ENCODE measurements around the gene MAX. TPM values are rescaled to one million over a fixed set of nuclear protein-coding genes. Genes with fewer than 3 reads are reported as not detected.

The MAX gene
- total RNA-seq, 1 donor from 2014 or later, result 30.8 TPM

DNA sequence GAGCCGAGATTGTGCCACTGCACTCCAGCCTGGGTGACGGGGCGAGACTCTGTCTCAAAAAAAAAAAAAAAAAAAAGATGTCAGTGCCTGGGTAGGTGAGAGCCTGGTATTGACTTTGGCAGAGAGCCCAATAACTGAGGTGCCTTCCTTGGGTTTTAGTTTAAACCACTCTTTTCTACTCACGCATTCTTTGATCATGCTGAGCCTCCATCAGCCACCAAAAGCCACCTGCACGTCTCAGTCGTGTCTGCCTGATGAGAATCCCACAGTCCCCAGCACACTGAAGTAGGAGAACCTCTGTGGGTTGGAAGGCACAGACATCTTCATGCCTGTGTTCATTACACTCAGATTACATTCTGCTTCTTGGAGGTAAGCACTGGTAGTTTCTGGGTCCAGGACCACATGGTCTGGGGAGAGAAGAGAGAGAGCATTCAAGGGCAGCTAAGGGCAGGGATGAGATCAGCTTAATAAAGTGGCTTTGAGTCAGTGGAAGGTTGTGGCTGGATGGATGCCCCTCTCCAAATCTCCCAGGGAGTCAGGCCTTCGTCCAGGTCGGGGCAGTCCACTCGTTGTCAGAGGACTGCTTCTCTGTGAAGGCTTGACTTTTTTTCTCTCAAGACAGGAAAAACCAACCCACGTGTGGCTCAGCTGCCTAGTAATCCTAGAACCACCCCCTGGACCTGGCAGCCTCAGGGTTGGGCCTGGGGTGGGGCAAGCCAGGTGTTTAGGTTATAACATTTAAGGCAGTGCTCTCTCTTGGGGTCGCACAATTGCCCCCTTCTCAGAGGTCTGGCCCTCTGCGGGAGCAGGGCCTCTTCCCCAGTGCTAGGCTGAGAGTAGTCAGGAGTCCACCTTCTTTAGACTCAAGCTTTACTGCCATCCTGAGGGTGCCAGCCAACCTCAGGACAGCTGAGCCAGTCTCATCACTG lies 32.6 kb upstream of the MAX start:
- no peak overlapping the region for H3K27ac ChIP-seq (ENCODE audit: low read depth, low read length)
- no peaks in the 10 kb centered on the region for H3K27me3 ChIP-seq (ENCODE audit: control insufficient read depth in 3 of 3, insufficient read depth in 3 of 3, low read length in 3 of 3)
- no peaks in the 10 kb centered on the region for H3K36me3 ChIP-seq (ENCODE audit: control insufficient read depth in 3 of 3, insufficient read depth in 3 of 3, low read length in 3 of 3)
- H3K9ac ChIP-seq (ENCODE audit: low read depth in 1 of 3, low read length in 3 of 3), result no peak overlapping the region
- H3K4me3 ChIP-seq (ENCODE audit: low read length in 3 of 3), result no peak overlapping the region
- H3K4me1 ChIP-seq (ENCODE audit: control insufficient read depth in 3 of 3, insufficient read depth in 3 of 3, low read length in 3 of 3), result peaks cover 0 to 5% (median 0%) of the 10 kb centered on the region in 3 donors
- no peaks in the 10 kb centered on the region for H3K9me3 ChIP-seq (ENCODE audit: control insufficient read depth in 3 of 3, low read length in 3 of 3)

GRCh38 chr14:65132855-65133254 lies 30.5 kb upstream of the MAX start:
- H3K9ac ChIP-seq (ENCODE audit: low read depth in 1 of 3, low read length in 3 of 3), result no peak overlapping the region
- H3K9me3 ChIP-seq (ENCODE audit: control insufficient read depth in 3 of 3, low read length in 3 of 3), result no peaks in the 10 kb centered on the region
- H3K4me3 ChIP-seq (ENCODE audit: low read length in 3 of 3), result no peak overlapping the region
- H3K36me3 ChIP-seq (ENCODE audit: control insufficient read depth in 3 of 3, insufficient read depth in 3 of 3, low read length in 3 of 3), result no peaks in the 10 kb centered on the region
- peaks cover 0 to 5% (median 0%) of the 10 kb centered on the region in 3 donors for H3K4me1 ChIP-seq (ENCODE audit: control insufficient read depth in 3 of 3, insufficient read depth in 3 of 3, low read length in 3 of 3)
- H3K27me3 ChIP-seq (ENCODE audit: control insufficient read depth in 3 of 3, insufficient read depth in 3 of 3, low read length in 3 of 3), result no peaks in the 10 kb centered on the region
- H3K27ac ChIP-seq (ENCODE audit: low read depth, low read length), result no peak overlapping the region

- H3K4me3 ChIP-seq (ENCODE audit: low read length in 3 of 3), result no peak overlapping the region
- no peaks in the 10 kb centered on the region for H3K9me3 ChIP-seq (ENCODE audit: control insufficient read depth in 3 of 3, low read length in 3 of 3)
- H3K27me3 ChIP-seq (ENCODE audit: control insufficient read depth in 3 of 3, insufficient read depth in 3 of 3, low read length in 3 of 3), result no peaks in the 10 kb centered on the region
- no peak overlapping the region for H3K27ac ChIP-seq (ENCODE audit: low read depth, low read length)
- H3K9ac ChIP-seq (ENCODE audit: low read depth in 1 of 3, low read length in 3 of 3), result no peak overlapping the region
- no peaks in the 10 kb centered on the region for H3K36me3 ChIP-seq (ENCODE audit: control insufficient read depth in 3 of 3, insufficient read depth in 3 of 3, low read length in 3 of 3)
- H3K4me1 ChIP-seq (ENCODE audit: control insufficient read depth in 3 of 3, insufficient read depth in 3 of 3, low read length in 3 of 3), result peaks cover 0 to 5% (median 0%) of the 10 kb centered on the region in 3 donors
Measured at GRCh38 chr14:65131301-65131701, 29.0 kb upstream of the MAX start.

GRCh38 chr14:65128096-65128495 lies 25.8 kb upstream of the MAX start:
- H3K9me3 ChIP-seq (ENCODE audit: control insufficient read depth in 3 of 3, low read length in 3 of 3), result no peaks in the 10 kb centered on the region
- H3K4me3 ChIP-seq (ENCODE audit: low read length in 3 of 3), result no peak overlapping the region
- H3K9ac ChIP-seq (ENCODE audit: low read depth in 1 of 3, low read length in 3 of 3), result no peak overlapping the region
- no peaks in the 10 kb centered on the region for H3K36me3 ChIP-seq (ENCODE audit: control insufficient read depth in 3 of 3, insufficient read depth in 3 of 3, low read length in 3 of 3)
- no peak overlapping the region for H3K27ac ChIP-seq (ENCODE audit: low read depth, low read length)
- H3K4me1 ChIP-seq (ENCODE audit: control insufficient read depth in 3 of 3, insufficient read depth in 3 of 3, low read length in 3 of 3), result no peaks in the 10 kb centered on the region
- no peaks in the 10 kb centered on the region for H3K27me3 ChIP-seq (ENCODE audit: control insufficient read depth in 3 of 3, insufficient read depth in 3 of 3, low read length in 3 of 3)

- Histone ChIP-seq H3K4me1 (ENCODE audit: control insufficient read depth in 3 of 3, insufficient read depth in 3 of 3, low read length in 3 of 3) (peaks cover 5 to 6% (median 6%) of the 10 kb centered on the region in 3 donors), H3K9ac (ENCODE audit: low read depth in 1 of 3, low read length in 3 of 3) (peak overlapping the region in 2 of 3 donors; percentile 3 to 21), H3K4me3 (ENCODE audit: low read length in 3 of 3) (peak overlapping the region in 2 of 3 donors; percentile 3 to 45), H3K9me3 (ENCODE audit: control insufficient read depth in 3 of 3, low read length in 3 of 3) (no peaks in the 10 kb centered on the region), H3K36me3 (ENCODE audit: control insufficient read depth in 3 of 3, insufficient read depth in 3 of 3, low read length in 3 of 3) (no peaks in the 10 kb centered on the region), H3K27me3 (ENCODE audit: control insufficient read depth in 3 of 3, insufficient read depth in 3 of 3, low read length in 3 of 3) (no peaks in the 10 kb centered on the region), H3K27ac (ENCODE audit: low read depth, low read length) (no peak overlapping the region)
Measured at GRCh38 chr14:65117769-65118745, 15.7 kb upstream of the MAX start.

DNA sequence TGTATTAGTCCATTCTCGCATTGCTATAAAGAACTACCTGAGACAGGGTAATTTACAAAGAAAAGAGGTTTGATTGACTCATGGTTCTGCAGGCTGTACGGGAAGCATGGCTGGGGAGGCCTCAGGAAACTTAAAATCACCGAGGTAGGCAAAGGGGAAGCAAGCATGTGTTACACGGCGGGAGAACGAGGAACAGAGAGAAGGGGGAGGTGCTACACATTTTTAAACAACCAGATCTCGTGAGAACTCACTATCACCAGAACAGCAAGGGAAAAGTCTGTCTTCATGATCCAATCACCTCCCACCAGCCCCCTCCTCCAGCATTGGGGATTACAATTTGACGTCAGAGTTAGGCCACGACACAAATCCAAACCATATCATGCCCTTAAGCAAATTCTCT lies 13.3 kb upstream of the MAX start:
- no peaks in the 10 kb centered on the region for H3K27me3 ChIP-seq (ENCODE audit: control insufficient read depth in 3 of 3, insufficient read depth in 3 of 3, low read length in 3 of 3)
- H3K4me3 ChIP-seq (ENCODE audit: low read length in 3 of 3), result no peak overlapping the region
- H3K27ac ChIP-seq (ENCODE audit: low read depth, low read length), result no peak overlapping the region
- H3K9me3 ChIP-seq (ENCODE audit: control insufficient read depth in 3 of 3, low read length in 3 of 3), result no peaks in the 10 kb centered on the region
- H3K4me1 ChIP-seq (ENCODE audit: control insufficient read depth in 3 of 3, insufficient read depth in 3 of 3, low read length in 3 of 3), result peaks cover 5 to 6% (median 6%) of the 10 kb centered on the region in 3 donors
- H3K9ac ChIP-seq (ENCODE audit: low read depth in 1 of 3, low read length in 3 of 3), result no peak overlapping the region
- no peaks in the 10 kb centered on the region for H3K36me3 ChIP-seq (ENCODE audit: control insufficient read depth in 3 of 3, insufficient read depth in 3 of 3, low read length in 3 of 3)

GRCh38 chr14:65110525-65110924 lies 8.2 kb upstream of the MAX start:
- H3K27me3 ChIP-seq (ENCODE audit: control insufficient read depth in 3 of 3, insufficient read depth in 3 of 3, low read length in 3 of 3), result no peaks in the 10 kb centered on the region
- H3K36me3 ChIP-seq (ENCODE audit: control insufficient read depth in 3 of 3, insufficient read depth in 3 of 3, low read length in 3 of 3), result no peaks in the 10 kb centered on the region
- H3K9me3 ChIP-seq (ENCODE audit: control insufficient read depth in 3 of 3, low read length in 3 of 3), result no peaks in the 10 kb centered on the region
- no peak overlapping the region for H3K27ac ChIP-seq (ENCODE audit: low read depth, low read length)
- H3K4me1 ChIP-seq (ENCODE audit: control insufficient read depth in 3 of 3, insufficient read depth in 3 of 3, low read length in 3 of 3), result no peaks in the 10 kb centered on the region
- H3K4me3 ChIP-seq (ENCODE audit: low read length in 3 of 3), result no peak overlapping the region
- H3K9ac ChIP-seq (ENCODE audit: low read depth in 1 of 3, low read length in 3 of 3), result no peak overlapping the region

- Histone ChIP-seq H3K27me3 (ENCODE audit: control insufficient read depth in 3 of 3, insufficient read depth in 3 of 3, low read length in 3 of 3) (no peaks in the 10 kb centered on the region), H3K27ac (ENCODE audit: low read depth, low read length) (no peak overlapping the region), H3K36me3 (ENCODE audit: control insufficient read depth in 3 of 3, insufficient read depth in 3 of 3, low read length in 3 of 3) (no peaks in the 10 kb centered on the region), H3K4me1 (ENCODE audit: control insufficient read depth in 3 of 3, insufficient read depth in 3 of 3, low read length in 3 of 3) (no peaks in the 10 kb centered on the region), H3K9ac (ENCODE audit: low read depth in 1 of 3, low read length in 3 of 3) (no peak overlapping the region), H3K4me3 (ENCODE audit: low read length in 3 of 3) (no peak overlapping the region), H3K9me3 (ENCODE audit: control insufficient read depth in 3 of 3, low read length in 3 of 3) (no peaks in the 10 kb centered on the region)
Measured at GRCh38 chr14:65109357-65109756, 7.0 kb upstream of the MAX start.

DNA sequence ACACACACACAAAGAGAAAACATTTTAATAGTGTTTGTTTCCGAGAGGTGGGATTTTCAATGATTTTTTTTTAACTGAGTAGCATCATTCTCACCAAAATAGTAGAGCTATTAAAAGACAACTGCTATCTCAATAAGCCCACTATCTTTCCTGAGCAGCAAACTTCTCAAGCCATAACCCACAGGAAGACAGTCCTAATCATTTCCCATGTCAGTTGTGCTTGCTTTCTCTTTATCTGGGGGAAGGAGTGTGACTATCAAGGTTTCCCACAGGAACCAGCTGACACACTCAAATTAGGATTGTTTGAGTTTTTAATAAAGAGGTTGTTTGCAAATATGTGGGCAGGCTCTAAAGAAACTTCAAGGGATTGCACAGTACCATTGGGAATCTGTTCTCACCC lies 4.9 kb upstream of the MAX start:
- Histone ChIP-seq H3K27me3 (ENCODE audit: control insufficient read depth in 3 of 3, insufficient read depth in 3 of 3, low read length in 3 of 3) (no peaks in the 10 kb centered on the region), H3K9me3 (ENCODE audit: control insufficient read depth in 3 of 3, low read length in 3 of 3) (no peaks in the 10 kb centered on the region), H3K4me1 (ENCODE audit: control insufficient read depth in 3 of 3, insufficient read depth in 3 of 3, low read length in 3 of 3) (peaks cover 0 to 7% (median 5%) of the 10 kb centered on the region in 3 donors)

More for the DNA sequence above, 4.9 kb upstream of the MAX start:
- H3K9ac ChIP-seq (ENCODE audit: low read depth in 1 of 3, low read length in 3 of 3), result no peak overlapping the region
- H3K36me3 ChIP-seq (ENCODE audit: control insufficient read depth in 3 of 3, insufficient read depth in 3 of 3, low read length in 3 of 3), result no peaks in the 10 kb centered on the region
- H3K27ac ChIP-seq (ENCODE audit: low read depth, low read length), result no peak overlapping the region
- H3K4me3 ChIP-seq (ENCODE audit: low read length in 3 of 3), result no peak overlapping the region
